WTC11 (cell line): ENCODE measurements around the gene PCDH12.

Experiments
- AFF4 ChIP-seq: sonication (generic); formaldehyde crosslinking; IDR thresholded peaks from 2 replicates; pipeline ENCODE4 v1.8.1; 2023; ENCODE audit warnings: mild to moderate bottlenecking, missing genetic modification reagents, borderline replicate concordance
- ATF3 ChIP-seq: sonication (generic); formaldehyde crosslinking; conservative IDR thresholded peaks from 2 replicates; pipeline ENCODE4 v1.8.1; 2022; ENCODE audit warnings: mild to moderate bottlenecking, missing genetic modification reagents
- CTCF ChIP-seq: fragments of 200-600 bp; IDR thresholded peaks from 2 replicates; pipeline ENCODE4 v1.8.0; 2022; ENCODE audit warnings: antibody characterized with exemption
- ETV6 ChIP-seq: sonication (generic); formaldehyde crosslinking; IDR thresholded peaks from 2 replicates; pipeline ENCODE4 v1.8.1; 2022; ENCODE audit warnings: mild to moderate bottlenecking, missing genetic modification reagents
- IRF1 ChIP-seq: sonication (generic); formaldehyde crosslinking; IDR thresholded peaks from 2 replicates; pipeline ENCODE4 v1.8.0; 2023; ENCODE audit warnings: missing genetic modification reagents
- TF ChIP-seq, protein P1 (sequence below): sonication (generic); formaldehyde crosslinking; IDR thresholded peaks from 2 replicates; pipeline ENCODE4 v1.8.1; 2023; ENCODE audit warnings: mild to moderate bottlenecking, moderate library complexity, missing genetic modification reagents

DNA sequence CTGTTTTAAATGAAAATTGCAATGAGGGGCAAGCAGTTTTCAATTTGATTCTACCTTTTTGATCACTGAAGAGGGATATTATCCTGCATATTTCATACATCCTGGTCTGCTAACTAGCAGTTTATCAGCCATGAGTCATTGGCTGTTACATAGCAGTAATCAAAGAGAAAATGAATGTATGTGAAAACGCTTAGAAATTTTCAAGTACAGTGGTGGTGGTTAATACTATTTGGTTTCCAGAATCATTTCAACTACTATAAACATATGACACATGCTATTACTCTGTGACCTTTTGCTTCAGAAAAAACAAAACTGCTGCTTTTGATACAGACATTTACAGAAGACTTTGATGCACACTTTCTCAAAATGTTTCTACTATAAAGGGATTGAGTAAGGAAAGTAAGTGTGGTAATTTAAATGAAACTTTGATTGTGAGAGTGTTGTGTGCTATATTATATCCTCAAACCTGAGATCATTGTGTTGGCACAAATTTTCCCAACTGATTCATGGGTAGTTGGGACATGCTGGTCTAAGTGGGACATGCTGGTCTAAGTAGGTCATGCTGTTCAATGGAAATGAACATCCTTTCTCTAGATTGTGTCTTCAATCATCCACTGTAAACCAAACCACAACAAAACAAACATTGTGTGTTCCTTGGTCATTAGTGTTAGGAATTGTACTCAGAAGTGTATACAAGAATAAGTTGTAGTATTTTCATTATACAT, 16.0 kb upstream of the PCDH12 start:
- TF ChIP-seq, protein P1, sequence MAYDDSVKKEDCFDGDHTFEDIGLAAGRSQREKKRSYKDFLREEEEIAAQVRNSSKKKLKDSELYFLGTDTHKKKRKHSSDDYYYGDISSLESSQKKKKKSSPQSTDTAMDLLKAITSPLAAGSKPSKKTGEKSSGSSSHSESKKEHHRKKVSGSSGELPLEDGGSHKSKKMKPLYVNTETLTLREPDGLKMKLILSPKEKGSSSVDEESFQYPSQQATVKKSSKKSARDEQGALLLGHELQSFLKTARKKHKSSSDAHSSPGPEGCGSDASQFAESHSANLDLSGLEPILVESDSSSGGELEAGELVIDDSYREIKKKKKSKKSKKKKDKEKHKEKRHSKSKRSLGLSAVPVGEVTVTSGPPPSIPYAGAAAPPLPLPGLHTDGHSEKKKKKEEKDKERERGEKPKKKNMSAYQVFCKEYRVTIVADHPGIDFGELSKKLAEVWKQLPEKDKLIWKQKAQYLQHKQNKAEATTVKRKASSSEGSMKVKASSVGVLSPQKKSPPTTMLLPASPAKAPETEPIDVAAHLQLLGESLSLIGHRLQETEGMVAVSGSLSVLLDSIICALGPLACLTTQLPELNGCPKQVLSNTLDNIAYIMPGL (CRISPR knock-in tag): no peak
- no peak for TF ChIP-seq CTCF
- TF ChIP-seq ATF3 (CRISPR knock-in tag): no peak
- TF ChIP-seq IRF1 (CRISPR knock-in tag): no peak
- no peak for TF ChIP-seq ETV6 (CRISPR knock-in tag)
- no peak for TF ChIP-seq AFF4 (CRISPR knock-in tag)
